ENCODE measurements around the gene CLTB.

GRCh38 chr5:176392526-176392925 is 23.8 kb downstream of the CLTB start:
- TF ChIP-seq, protein P1, sequence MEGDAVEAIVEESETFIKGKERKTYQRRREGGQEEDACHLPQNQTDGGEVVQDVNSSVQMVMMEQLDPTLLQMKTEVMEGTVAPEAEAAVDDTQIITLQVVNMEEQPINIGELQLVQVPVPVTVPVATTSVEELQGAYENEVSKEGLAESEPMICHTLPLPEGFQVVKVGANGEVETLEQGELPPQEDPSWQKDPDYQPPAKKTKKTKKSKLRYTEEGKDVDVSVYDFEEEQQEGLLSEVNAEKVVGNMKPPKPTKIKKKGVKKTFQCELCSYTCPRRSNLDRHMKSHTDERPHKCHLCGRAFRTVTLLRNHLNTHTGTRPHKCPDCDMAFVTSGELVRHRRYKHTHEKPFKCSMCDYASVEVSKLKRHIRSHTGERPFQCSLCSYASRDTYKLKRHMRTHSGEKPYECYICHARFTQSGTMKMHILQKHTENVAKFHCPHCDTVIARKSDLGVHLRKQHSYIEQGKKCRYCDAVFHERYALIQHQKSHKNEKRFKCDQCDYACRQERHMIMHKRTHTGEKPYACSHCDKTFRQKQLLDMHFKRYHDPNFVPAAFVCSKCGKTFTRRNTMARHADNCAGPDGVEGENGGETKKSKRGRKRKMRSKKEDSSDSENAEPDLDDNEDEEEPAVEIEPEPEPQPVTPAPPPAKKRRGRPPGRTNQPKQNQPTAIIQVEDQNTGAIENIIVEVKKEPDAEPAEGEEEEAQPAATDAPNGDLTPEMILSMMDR (IDR thresholded peaks at IDR 0.05; ENCODE audit: low read depth, low read length): no peak
- no peak for TF ChIP-seq MYC (IDR thresholded peaks at IDR 0.05; ENCODE audit: low read depth, low read length)

All from NB4 (cell line).